Activated effector memory CD4-positive, alpha-beta T cell treated with anti-CD3 and anti-CD28 coated beads, Interleukin-2, amount 50 U/mL, for 16 hours (primary cell): ENCODE data around the gene MAVS.
"Not testable (repeated sequence)": the region's sequence is repeated elsewhere in the genome, so short reads cannot be mapped to it uniquely, and the experiment has no call there.

Experiments
- DNase-seq: peaks from one replicate; pipeline ENCODE4 v3.0.0-alpha.2; 2020

MAVS gene

DNA sequence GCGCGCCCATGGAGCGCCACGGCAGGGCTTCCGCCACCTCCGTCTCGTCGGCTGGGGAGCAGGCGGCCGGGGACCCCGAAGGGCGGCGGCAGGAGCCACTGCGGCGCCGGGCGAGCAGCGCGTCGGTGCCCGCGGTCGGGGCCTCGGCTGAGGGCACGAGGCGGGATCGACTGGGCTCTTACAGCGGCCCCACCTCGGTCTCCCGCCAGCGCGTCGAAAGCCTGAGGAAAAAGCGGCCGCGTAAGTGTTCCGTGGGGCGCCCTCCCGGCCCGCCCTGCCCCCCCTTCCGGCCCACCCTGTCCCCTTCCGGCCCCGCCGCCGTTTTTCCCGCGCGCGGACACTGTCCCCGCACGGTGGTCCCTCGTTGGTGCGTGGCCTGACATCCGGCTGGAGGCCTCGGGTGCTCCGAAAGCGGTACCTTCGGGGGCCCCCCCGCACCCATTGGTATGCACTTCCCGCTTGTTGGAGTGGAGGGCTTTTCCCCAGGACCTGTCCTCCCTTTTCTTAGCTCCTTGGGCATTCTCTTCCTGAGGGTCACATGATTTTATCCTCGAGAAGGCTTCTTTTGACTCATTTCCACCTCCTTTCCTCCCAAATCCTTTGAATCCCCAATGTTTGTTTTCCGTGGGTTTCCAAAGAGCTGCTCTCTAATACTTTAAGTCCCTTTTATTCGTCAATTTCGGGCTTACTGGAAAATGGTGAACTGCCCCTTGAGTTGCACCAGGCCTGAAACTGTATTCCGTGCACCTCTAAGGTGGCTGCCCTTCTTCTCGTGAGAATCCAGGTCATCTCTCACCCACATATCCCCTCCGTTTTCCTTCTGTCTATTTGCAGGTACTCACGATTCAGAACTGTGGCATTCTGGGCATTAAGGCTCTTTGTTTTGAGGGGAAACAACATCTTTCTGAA is 43.1 kb downstream of the MAVS start:
- DNase-seq, result peak; percentile 81

GRCh38 chr20:3890398-3890751 is 43.7 kb downstream of the MAVS start:
- DNase-seq, result no peak

- peak; percentile 60 for DNase-seq
Measured at GRCh38 chr20:3890999-3891929, 44.6 kb downstream of the MAVS start.

- DNase-seq, result no peak
Measured at GRCh38 chr20:3894796-3895195, 48.2 kb downstream of the MAVS start.

GRCh38 chr20:3896302-3896701 is 49.7 kb downstream of the MAVS start:
- DNase-seq, result no peak

DNA sequence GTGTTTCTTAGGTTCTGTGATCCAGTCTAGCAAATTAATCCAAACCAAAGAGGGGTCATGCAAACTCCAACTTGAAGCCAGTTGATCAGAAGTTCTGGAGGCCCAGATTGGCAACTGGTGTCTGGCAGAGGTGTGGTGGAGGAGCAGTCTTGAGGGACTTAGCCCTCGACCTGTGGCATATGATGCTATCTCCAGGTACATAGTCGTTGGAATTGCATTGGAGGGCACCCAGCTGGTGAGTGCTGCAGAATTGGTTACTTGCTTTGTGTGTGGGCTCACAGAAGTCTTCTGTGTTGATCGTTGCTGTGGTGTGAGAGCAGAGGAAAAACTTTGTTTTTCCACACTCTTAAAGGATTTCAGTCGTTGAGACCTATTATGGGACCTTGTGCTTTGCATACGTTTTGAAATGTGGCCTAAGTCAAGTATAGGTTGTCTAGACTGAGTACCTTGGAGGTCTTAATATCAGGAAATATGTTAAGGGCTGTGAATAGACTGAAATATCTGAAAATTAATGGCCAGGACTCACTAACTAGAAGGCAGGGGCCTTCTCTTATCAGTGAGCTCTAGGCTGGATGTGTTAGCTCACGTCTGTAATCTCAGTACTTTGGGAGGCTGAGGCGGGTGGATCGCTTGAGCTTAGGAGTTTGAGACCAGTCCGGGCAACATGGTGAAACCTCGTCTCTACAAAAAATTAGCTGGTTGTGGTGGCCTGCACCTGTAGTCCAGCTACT is 50.4 kb downstream of the MAVS start:
- no peak for DNase-seq

DNA sequence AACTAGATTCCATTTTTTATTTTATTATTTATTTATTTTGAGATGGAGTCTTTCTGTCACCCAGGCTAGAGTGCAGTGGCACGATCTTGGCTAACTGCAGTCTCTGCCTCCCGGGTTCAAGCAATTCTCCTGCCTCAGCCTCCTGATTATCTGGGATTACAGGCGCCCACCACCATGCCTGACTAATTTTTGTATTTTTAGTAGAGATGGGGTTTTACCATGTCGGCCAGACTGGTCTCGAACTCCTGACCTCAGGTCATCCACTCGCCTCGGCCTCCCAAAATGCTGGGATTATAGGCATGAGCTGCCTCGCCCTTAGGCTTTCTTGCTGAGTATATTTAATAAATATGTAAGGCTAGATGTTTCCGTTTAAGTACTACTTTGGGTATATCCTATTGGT is 51.5 kb downstream of the MAVS start:
- DNase-seq, result not testable (repeated sequence)

GRCh38 chr20:3898639-3899038 is 52.0 kb downstream of the MAVS start:
- DNase-seq, result no peak

- DNase-seq, result no peak
Measured at GRCh38 chr20:3900187-3900604, 53.6 kb downstream of the MAVS start.

- no peak for DNase-seq
Measured at GRCh38 chr20:3901028-3901705, 54.5 kb downstream of the MAVS start.

DNA sequence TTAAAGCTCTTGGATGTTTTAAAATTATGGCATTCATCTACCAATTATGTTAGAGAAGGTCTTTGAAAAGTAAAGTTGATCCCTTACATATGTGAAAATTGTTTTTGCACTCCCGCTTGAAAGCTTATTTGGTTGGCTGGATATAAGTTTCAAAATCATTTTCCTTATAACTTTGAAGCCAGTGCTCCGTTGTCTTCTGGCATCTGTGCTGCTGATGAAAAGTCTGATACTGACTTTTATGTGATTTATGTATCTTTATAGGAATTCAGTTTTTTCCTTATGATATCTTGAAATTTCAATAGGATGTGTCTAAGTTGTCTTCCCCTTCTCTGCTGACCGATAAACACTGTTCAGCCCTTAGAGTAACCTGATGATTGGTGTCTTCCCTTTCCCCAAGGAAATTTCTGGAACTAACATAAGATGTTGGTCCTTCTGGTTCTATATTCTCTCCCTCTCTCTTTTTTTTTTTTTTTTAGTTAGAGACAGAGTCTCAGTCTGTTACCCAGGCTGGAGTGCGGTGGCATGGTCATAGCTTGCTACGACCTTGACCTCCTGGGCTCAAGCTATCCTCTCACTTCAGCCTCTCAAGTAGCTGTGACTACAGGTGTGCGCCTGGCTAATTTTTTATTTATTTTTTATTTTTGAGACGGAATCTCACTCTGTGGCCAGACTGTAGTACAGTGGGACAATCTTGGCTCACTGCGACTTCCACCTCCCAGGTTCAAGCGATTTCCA is 55.2 kb downstream of the MAVS start:
- no peak for DNase-seq

DNA sequence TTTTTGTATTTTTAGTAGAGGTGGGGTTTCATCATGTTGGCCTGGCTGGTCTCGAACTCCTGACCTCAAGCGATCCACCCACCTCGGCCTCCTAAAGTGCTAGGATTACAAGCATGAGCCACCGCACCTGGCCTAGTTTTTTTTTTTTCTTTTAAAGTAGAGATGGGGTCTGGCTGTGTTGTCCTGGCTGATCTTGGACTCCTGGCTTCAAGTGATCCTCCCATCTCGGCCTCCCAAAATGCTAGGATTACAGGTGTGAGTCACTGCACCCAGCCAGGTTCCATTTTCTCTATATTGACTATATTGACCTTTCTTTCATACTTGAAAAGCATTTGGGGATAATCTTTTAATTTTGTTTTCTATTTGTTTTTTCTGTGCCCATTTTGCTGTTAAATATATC is 55.8 kb downstream of the MAVS start:
- DNase-seq, result no peak

DNA sequence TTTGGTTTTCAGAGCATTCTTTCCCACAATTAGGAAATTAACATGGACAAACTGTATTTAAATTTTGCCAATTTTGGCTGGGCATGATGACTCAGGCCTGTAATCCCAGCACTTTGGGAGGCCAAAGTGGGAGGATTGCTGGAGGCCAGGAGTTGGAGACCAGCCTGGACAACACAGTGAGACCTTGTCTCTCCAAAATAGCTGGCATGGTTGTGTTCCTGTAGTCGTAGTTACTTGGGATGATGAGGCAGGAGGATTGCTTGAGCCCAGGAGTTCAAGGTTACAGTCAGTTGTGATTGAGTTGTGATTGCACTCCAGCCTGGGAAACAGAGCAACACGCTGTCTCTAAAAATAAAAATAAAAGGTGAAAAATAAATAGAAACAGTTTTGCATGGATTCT is 57.6 kb downstream of the MAVS start:
- DNase-seq, result no peak

DNA sequence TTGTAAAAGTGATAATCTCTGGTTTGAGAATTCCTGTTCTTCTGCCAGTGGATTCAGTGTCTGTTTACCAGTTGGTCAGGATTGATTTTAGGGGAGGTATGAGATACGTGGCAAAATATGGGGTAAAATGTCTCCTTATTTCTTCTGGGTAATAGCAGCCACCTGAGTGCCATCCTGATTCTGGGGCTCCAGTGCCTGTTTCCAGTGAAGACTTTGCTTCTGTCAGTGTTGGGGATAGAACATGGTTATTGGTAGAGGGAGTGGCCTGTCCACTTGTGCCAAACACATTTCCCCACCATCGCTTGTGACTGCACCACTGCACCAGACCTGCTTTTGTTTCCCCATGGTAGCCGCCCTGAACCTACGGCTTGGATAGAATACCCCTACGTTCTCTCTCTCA is 58.2 kb downstream of the MAVS start:
- no peak for DNase-seq

DNA sequence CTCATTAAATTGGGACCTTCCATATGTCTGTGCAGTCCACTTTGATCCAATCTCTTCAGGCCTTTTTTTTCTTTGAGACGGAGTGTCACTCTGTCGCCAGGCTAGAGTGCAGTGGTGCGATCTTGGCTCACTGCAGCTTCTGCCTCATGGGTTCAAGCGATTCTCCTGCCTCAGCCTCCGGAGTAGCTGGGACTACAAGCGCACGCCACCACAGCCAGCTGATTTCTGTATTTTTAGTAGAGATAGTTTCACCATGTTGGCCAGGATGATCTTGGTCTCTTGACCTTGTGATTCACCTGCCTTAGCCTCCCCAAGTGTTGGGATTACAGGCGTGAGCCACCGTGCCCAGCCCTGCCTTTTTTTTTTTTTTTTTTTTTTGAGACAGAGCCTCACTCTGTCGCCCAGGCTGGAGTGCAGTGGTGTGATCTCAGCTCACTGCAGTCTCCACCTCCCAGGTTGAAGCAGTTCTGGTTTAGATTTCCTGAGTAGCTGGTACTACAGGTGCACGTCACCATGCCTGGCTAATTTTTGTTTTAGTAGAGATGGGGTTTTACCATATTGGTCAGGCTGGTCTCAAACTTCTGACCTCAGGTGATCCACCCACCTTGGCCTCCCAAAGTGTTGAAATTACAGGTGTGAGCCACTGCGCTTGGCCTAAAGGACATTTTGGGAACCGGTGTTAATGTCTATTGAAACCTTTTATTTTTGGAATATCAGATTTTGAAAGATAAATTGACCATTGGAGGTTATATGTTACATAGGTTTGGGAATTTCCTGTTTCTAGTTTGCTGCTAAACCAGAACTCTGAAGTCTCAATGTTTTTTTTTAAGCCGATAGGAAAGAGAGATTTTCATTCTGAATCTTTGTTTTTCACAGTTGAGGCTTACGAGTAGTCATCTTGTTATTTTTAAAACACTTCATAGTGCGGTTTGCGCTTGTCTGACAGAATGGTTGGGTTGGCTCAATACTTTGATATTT is 60.4 kb downstream of the MAVS start:
- DNase-seq, result peak; percentile 80

GRCh38 chr20:3908667-3909066 is 62.0 kb downstream of the MAVS start:
- DNase-seq, result no peak

- DNase-seq, result no peak
Measured at GRCh38 chr20:3909952-3910366, 63.3 kb downstream of the MAVS start.

DNA sequence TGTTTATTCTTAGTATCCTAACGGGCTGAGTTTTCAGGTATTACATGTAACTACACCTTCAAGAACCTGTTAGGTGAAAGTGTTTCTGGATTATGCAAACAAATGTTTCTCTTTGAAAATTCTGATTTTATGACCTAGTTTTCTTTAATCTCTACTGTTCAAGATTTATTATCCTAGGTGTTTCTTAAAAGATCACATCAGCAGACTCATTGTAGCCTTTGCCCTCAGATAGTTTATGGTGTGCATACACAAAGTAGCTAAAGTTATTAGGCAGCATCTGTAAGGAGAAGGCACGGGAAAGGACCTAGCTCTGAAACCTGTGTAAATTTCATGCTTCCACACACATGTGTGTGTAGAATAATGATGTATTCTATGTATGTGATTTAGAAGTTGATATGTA is 64.2 kb downstream of the MAVS start:
- no peak for DNase-seq

GRCh38 chr20:3911956-3912355 is 65.3 kb downstream of the MAVS start:
- no peak for DNase-seq

GRCh38 chr20:3914446-3914845 is 67.8 kb downstream of the MAVS start:
- no peak for DNase-seq

DNA sequence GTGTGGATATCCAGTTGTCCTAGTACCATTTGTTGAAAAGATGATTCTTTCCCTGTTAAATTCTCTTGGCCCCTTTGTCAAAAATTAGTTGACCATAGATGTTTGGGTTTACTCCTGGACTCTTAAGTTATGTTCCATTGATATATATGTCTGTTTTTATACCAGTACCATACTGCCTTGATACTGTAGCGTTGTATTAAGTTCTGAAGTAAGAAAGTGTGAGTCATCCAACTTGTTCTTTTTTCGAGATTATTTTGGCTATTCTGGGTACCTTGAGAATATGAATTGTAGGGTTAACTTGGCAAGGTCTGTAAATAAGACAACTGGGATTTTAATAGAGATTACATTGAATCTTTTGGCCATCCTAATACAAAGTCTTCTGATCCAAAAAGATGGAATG is 69.1 kb downstream of the MAVS start:
- DNase-seq, result no peak
